Adrenal gland (tissue), 12 donors: ENCODE measurements around the gene C6orf141. TPM values are rescaled to one million over a fixed set of nuclear protein-coding genes. Genes with fewer than 3 reads are reported as not detected.

ENCODE experiments used
- DNase-seq, 7 donors: peaks; one replicate each; pipeline ENCODE4 v3.0.0-alpha.2; 2019 to 2020
- H3K27ac ChIP-seq, 5 donors: fragments of 200-600 bp; sonication (generic) in 4 of 5; 1 replicate in 3 of 5; 2 replicates in 2 of 5; pipeline versions ENCODE4 v1.5.1 to v1.8.0; 2016 to 2020; ENCODE audit warnings: mild to moderate bottlenecking in 1 of 5
- H3K27me3 ChIP-seq: fragments of 200-600 bp; 2 replicates; pipeline ENCODE4 v1.8.0; 2021
- H3K36me3 ChIP-seq, 2 donors: fragments of 200-600 bp; replicated peaks in 1 of 2; 1 replicate in 1 of 2; 2 replicates in 1 of 2; pipeline versions ENCODE4 v1.5.1 to v1.8.0; 2018 to 2022
- H3K4me1 ChIP-seq, 2 donors: fragments of 200-600 bp; replicated peaks in 1 of 2; 1 replicate in 1 of 2; 2 replicates in 1 of 2; pipeline versions ENCODE4 v1.5.1 to v1.8.0; 2018 to 2021
- H3K4me3 ChIP-seq, 4 donors: fragments of 200-600 bp; sonication (generic) in 3 of 4; one replicate each; pipeline ENCODE4 v1.5.1; 2016 to 2018
- H3K9me3 ChIP-seq, 3 donors: fragments of 200-600 bp; sonication (generic) in 1 of 3; replicated peaks in 1 of 3; 1 replicate in 2 of 3; 2 replicates in 1 of 3; pipeline versions ENCODE4 v1.5.1 to v1.8.0; 2016 to 2021
- CTCF ChIP-seq, 6 experiments: fragments of 450-650 bp in 4 of 6; fragments of 200-600 bp in 2 of 6; sonication (generic) in 1 of 6; IDR thresholded peaks; 1 replicate in 5 of 6; 2 replicates in 1 of 6; pipeline versions ENCODE4 v1.5.1 to v1.8.0; 2016 to 2021; ENCODE audit warnings: antibody characterized with exemption in 6 of 6, mild to moderate bottlenecking in 2 of 6, moderate library complexity in 1 of 6
- POLR2A ChIP-seq, 2 donors: fragments of 450-650 bp; IDR thresholded peaks; one replicate each; pipeline ENCODE4 v1.6.1; 2017; ENCODE audit warnings: antibody characterized with exemption in 2 of 2, mild to moderate bottlenecking in 2 of 2, moderate library complexity in 1 of 2
- WGBS, 4 donors: extraction: QIAGEN DNeasy Blood & Tissue Kit in 2 of 4; methylation state at CpG; one replicate each; pipeline versions ENCODE4 v1.1.5 to v1.1.7; 2013 to 2017; 5-methylcytosine and 5-hydroxymethylcytosine counted together
- intact Hi-C, 2 donors: fragments of 100-400 bp; cut with DNase I; formaldehyde crosslinking; loops; one replicate each; pipeline versions ENCODE4 v1.14.1 to v1.15.0; 2022 to 2023
- polyA plus RNA-seq, 3 donors: library from polyadenylated mRNA; stranded (reverse); fragments of 200-250 nt in 2 of 3; fragments of 350-450 nt in 1 of 3; fragmentation: Illumina TruSeq in 1 of 3; extraction: RNeasy Lipid Tissue Mini Kit (QIAGEN cat#74804) in 1 of 3; gene quantifications; one replicate each; pipeline ENCODE4 v1.2.3, GENCODE V29; 2013 to 2014
- total RNA-seq, 9 donors: library from RNA; depleted of rRNA in 4 of 9; stranded (reverse); fragments of >200 nt in 4 of 9; fragments of 120-200 nt in 1 of 9; fragmentation: NEBNext Ultra II Directional in 1 of 9; extraction: Animal tissue kit (Norgen Biotek cat#: 25700) in 1 of 9; gene quantifications; one replicate each; pipeline versions ENCODE4 v1.1.0 to v1.2.4, GENCODE V29; 2013 to 2023
- donor health status: healthy with polysubstance abuse.
- donor health status: Bipolar disorder and iron deficiency.
- donor health status: DM: yes; HTN: yes; CAD: no.
- donor health status: DM: no; HTN: no; CAD: no.
- donor health status: DM: no; HTN: no; CAD: no.
- donor health status: DM: yes; HTN: yes; CAD: no.

C6orf141 gene
- total and polyA plus RNA-seq, 12 donors = 0.16 to 2.9 (median 1.0) TPM; not detected in 4

GRCh38 chr6:49552596-49552995, 2.1 kb downstream of the C6orf141 start:
- no peaks in the 10 kb centered on the region for H3K36me3 ChIP-seq
- no peak overlapping the region for H3K27ac ChIP-seq
- WGBS, 4 donors = 89 to 98% (median 94%) methylated on average over 2 of the region's 2 CpGs
- H3K4me3 ChIP-seq = no peak overlapping the region
- H3K4me1 ChIP-seq = peaks cover 15 to 17% of the 10 kb centered on the region in 2 donors
- intact Hi-C loops = no loop called here
- TF ChIP-seq POLR2A (IDR thresholded peaks at IDR 0.05) (no peak), CTCF (IDR thresholded peaks at IDR 0.05) (no peak)
- no peaks in the 10 kb centered on the region for H3K9me3 ChIP-seq
- H3K27me3 ChIP-seq = peaks cover 17% of the 10 kb centered on the region
- no peak for DNase-seq

- Histone ChIP-seq H3K27me3 (peaks cover 17% of the 10 kb centered on the region), H3K4me1 (peaks cover 15 to 17% of the 10 kb centered on the region in 2 donors), H3K9me3 (no peaks in the 10 kb centered on the region), H3K27ac (no peak overlapping the region), H3K36me3 (no peaks in the 10 kb centered on the region), H3K4me3 (no peak overlapping the region)
- intact Hi-C loops = no loop called here
- TF ChIP-seq CTCF (IDR thresholded peaks at IDR 0.05) (no peak), POLR2A (IDR thresholded peaks at IDR 0.05) (no peak)
- no peak for DNase-seq
- WGBS, 4 donors = 70 to 94% (median 86%) methylated on average over 1 of the region's 1 CpG
These were observed 2.9 kb downstream of the C6orf141 start for GRCh38 chr6:49553384-49553783.

- no peaks in the 10 kb centered on the region for H3K36me3 ChIP-seq
- no peaks in the 10 kb centered on the region for H3K9me3 ChIP-seq
- intact Hi-C loops = no loop called here
- DNase-seq = no peak
- peaks cover 7% of the 10 kb centered on the region for H3K27me3 ChIP-seq
- H3K4me1 ChIP-seq = peaks cover 7 to 8% of the 10 kb centered on the region in 2 donors
- H3K4me3 ChIP-seq = no peak overlapping the region
- H3K27ac ChIP-seq = no peak overlapping the region
- TF ChIP-seq CTCF (IDR thresholded peaks at IDR 0.05) (no peak), POLR2A (IDR thresholded peaks at IDR 0.05) (no peak)
- WGBS, 4 donors = 71 to 74% (median 72%) methylated on average over 4 of the region's 4 CpGs
These were observed 5.5 kb downstream of the C6orf141 start for GRCh38 chr6:49555951-49556350.

GRCh38 chr6:49556429-49556837, 6.0 kb downstream of the C6orf141 start:
- no peak for TF ChIP-seq POLR2A (IDR thresholded peaks at IDR 0.05)
- TF ChIP-seq CTCF (IDR thresholded peaks at IDR 0.05) = no peak
- intact Hi-C loops = no loop called here
- H3K27me3 ChIP-seq = peaks cover 7% of the 10 kb centered on the region
- no peaks in the 10 kb centered on the region for H3K9me3 ChIP-seq
- no peak overlapping the region for H3K27ac ChIP-seq
- peak in 4 of 7 donors; percentile 18 to 45 (median 38) for DNase-seq
- H3K36me3 ChIP-seq = no peaks in the 10 kb centered on the region
- H3K4me1 ChIP-seq = peaks cover 2 to 3% of the 10 kb centered on the region in 2 donors
- no peak overlapping the region for H3K4me3 ChIP-seq
